ENCODE data around the gene KIAA1958. TPM values are rescaled to one million over a fixed set of nuclear protein-coding genes. Genes with fewer than 3 reads are reported as not detected.
"Not testable (repeated sequence)": the region's sequence is repeated elsewhere in the genome, so short reads cannot be mapped to it uniquely, and the experiment has no call there.

KIAA1958 gene
- total and polyA plus RNA-seq, 7 donors = 0.60 to 8.0 (median 4.3) TPM

GRCh38 chr9:112581469-112582176 is 95.0 kb downstream of the KIAA1958 start:
- Histone ChIP-seq H3K27me3 (no peaks in the 10 kb centered on the region), H3K36me3 (no peaks in the 10 kb centered on the region), H3K9me3 (no peaks in the 10 kb centered on the region), H3K4me3 (no peak overlapping the region), H3K4me1 (no peaks in the 10 kb centered on the region), H3K27ac (no peak overlapping the region)
- no peak for DNase-seq
- WGBS, 2 donors = 84 to 89% methylated on average over 7 of the region's 7 CpGs
- TF ChIP-seq POLR2A (IDR thresholded peaks at IDR 0.05) (no peak), EP300 (IDR thresholded peaks at IDR 0.05) (no peak), POLR2AphosphoS5 (IDR thresholded peaks at IDR 0.05) (no peak)
- TF ChIP-seq, protein P1, sequence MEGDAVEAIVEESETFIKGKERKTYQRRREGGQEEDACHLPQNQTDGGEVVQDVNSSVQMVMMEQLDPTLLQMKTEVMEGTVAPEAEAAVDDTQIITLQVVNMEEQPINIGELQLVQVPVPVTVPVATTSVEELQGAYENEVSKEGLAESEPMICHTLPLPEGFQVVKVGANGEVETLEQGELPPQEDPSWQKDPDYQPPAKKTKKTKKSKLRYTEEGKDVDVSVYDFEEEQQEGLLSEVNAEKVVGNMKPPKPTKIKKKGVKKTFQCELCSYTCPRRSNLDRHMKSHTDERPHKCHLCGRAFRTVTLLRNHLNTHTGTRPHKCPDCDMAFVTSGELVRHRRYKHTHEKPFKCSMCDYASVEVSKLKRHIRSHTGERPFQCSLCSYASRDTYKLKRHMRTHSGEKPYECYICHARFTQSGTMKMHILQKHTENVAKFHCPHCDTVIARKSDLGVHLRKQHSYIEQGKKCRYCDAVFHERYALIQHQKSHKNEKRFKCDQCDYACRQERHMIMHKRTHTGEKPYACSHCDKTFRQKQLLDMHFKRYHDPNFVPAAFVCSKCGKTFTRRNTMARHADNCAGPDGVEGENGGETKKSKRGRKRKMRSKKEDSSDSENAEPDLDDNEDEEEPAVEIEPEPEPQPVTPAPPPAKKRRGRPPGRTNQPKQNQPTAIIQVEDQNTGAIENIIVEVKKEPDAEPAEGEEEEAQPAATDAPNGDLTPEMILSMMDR (IDR thresholded peaks at IDR 0.05) = no peak
- intact Hi-C loops (cut with DNase I) = no loop called here

DNA sequence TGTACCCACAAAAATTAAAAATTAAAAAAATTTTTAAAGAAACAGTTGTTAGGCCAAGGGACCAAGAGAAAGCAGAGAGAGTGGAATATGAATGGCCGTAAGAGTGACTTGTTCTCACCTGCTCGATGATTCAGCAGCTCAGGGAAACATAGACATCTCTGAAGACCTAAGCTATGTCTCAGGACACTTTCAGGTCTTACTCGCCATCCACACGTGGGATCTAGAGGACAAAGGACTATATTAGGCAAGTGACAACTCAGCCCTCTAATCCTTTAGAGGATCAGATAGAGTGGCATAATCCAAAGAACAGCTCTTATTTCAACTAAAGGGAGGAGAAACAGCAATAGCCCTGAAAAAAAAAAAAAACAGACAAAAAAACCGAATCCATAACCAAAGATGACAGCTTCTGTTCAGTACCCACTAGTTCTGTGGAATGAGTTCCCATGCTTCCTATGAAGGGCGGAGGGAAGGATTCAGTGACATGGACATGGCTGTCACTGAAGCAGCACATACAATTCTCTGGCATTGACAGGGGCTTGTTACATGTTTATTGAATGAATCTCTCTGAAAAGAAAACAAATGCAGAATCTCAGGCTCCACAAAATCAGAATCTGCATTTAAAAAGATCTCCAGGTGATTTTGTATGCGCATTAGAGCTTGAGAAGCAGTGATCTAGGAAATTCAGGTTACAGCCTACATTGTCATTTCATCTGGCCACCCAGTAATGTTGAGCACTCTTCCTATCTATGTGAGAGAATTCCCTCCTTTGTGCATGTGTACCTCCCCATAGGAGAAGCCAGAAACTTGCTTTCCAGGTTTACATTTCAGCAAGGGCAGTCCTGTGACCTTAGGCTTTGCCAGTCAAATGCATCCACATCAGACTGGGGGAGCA is 96.0 kb downstream of the KIAA1958 start:
- H3K4me1 ChIP-seq = no peaks in the 10 kb centered on the region
- H3K4me3 ChIP-seq = no peak overlapping the region
- WGBS, 2 donors = 82 to 87% methylated on average over 7 of the region's 7 CpGs
- H3K36me3 ChIP-seq = no peaks in the 10 kb centered on the region
- no peaks in the 10 kb centered on the region for H3K9me3 ChIP-seq
- intact Hi-C loops (cut with DNase I) = no loop called here
- H3K27me3 ChIP-seq = no peaks in the 10 kb centered on the region
- no peak for DNase-seq
- no peak overlapping the region for H3K27ac ChIP-seq
- TF ChIP-seq, protein P1 (IDR thresholded peaks at IDR 0.05) = no peak
- TF ChIP-seq EP300 (IDR thresholded peaks at IDR 0.05) (no peak), POLR2A (IDR thresholded peaks at IDR 0.05) (no peak), POLR2AphosphoS5 (IDR thresholded peaks at IDR 0.05) (no peak)

DNA sequence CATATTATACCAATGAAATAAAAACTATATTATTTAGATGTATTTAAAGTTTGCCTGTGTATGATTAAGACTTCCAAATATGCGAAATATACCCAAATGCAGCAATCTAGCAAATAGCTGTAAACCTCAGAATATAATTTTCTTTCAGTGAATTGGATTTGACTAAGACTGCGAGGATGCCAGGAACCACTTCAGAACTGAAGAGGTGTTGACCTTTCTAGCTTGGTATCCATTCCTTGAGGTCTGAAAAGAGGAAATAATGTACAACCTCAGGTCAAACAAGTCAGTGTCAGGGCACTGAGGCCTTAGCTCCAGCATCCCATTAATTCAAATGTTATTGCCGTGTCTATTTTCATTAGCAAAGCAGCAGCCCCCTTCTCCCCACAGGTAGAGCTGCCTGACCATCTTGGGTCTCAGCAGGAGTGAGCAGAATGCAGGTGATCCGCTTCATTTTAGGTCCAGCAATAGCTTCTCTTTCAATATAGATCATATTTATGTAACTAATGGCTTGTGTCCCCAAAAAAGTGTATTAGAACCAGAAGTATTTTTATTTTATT is 100.0 kb downstream of the KIAA1958 start:
- no peak for TF ChIP-seq EP300 (IDR thresholded peaks at IDR 0.05)
- TF ChIP-seq, protein P1 (IDR thresholded peaks at IDR 0.05) = no peak
- TF ChIP-seq POLR2AphosphoS5 (IDR thresholded peaks at IDR 0.05) = no peak
- TF ChIP-seq POLR2A (IDR thresholded peaks at IDR 0.05) = no peak
- Histone ChIP-seq H3K9me3 (no peaks in the 10 kb centered on the region), H3K36me3 (no peaks in the 10 kb centered on the region), H3K4me1 (no peaks in the 10 kb centered on the region), H3K27ac (no peak overlapping the region), H3K27me3 (no peaks in the 10 kb centered on the region), H3K4me3 (no peak overlapping the region)
- intact Hi-C loops (cut with DNase I) = no loop called here
- WGBS, 2 donors = 95 to 96% methylated on average over 4 of the region's 4 CpGs
- DNase-seq = no peak

DNA sequence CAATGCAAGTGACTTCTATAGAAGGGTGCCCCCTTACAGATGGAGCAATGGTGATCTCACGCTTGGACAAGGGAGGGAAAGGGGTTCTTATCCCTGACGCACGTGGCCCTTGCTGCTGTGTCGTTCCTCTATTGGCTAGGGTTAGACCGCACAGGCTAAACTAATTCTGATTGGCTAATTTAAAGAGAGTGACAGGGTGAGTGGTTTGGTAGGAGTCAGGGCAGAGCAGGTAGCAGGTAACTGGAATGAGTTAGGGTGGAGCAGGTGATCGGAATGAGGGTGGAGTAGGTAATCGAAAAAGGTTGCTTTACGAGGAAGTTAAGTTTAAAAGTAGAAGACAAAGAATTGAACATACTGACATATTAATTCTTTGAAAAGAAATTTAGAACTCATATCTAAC is 105.2 kb downstream of the KIAA1958 start:
- H3K9me3 ChIP-seq; H3K36me3 ChIP-seq; H3K4me1 ChIP-seq; H3K27me3 ChIP-seq; DNase-seq; H3K27ac ChIP-seq; intact Hi-C loops (cut with DNase I); H3K4me3 ChIP-seq: not testable (repeated sequence)
- WGBS, 2 donors = 71 to 88% methylated on average over 8 of the region's 8 CpGs

DNA sequence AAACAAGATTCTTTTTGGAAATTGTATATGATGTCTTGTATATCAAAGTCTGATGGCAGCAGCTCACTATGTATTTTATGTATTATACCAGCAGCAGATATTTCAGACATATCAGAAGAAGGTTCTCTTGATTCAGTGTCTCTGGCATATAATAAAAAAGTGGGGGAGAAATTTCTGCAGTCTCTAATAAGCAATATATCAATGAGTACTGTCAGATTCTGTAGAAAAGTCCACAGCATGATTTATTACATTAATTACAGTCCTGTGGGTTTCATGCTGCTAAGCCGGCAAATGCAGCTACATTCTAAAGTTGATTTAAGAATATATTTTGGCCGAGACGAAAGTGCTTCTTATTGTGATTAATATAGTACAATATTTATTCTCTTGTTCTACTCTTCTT is 113.1 kb downstream of the KIAA1958 start:
- Histone ChIP-seq H3K27ac (no peak overlapping the region), H3K9me3 (no peaks in the 10 kb centered on the region), H3K27me3 (no peaks in the 10 kb centered on the region), H3K36me3 (no peaks in the 10 kb centered on the region), H3K4me1 (no peaks in the 10 kb centered on the region), H3K4me3 (no peak overlapping the region)
- no peak for TF ChIP-seq POLR2AphosphoS5 (IDR thresholded peaks at IDR 0.05)
- TF ChIP-seq POLR2A (IDR thresholded peaks at IDR 0.05) = no peak
- TF ChIP-seq, protein P1 (IDR thresholded peaks at IDR 0.05) = no peak
- no peak for TF ChIP-seq EP300 (IDR thresholded peaks at IDR 0.05)
- intact Hi-C loops (cut with DNase I) = no loop called here
- WGBS, 2 donors = 86 to 96% methylated on average over 3 of the region's 3 CpGs
- DNase-seq = no peak

Data from sigmoid colon (tissue), 7 donors.